ENCODE results near the gene IFITM1.
"Not testable (repeated sequence)": the region's sequence is repeated elsewhere in the genome, so short reads cannot be mapped to it uniquely, and the experiment has no call there.

- not testable (repeated sequence) for TF ChIP-seq CTCF (IDR thresholded peaks at IDR 0.05); POLR2A (IDR thresholded peaks at IDR 0.05); POLR2AphosphoS5 (IDR thresholded peaks at IDR 0.05; ENCODE audit: insufficient read depth in 1 of 2, low read depth in 1 of 2)
These were observed 26.6 kb upstream of the IFITM1 start for GRCh38 chr11:286977-287820.

All from vagina (tissue), 2 donors.